Spleen (tissue), 11 donors: ENCODE results near the gene ZNF70. TPM values are rescaled to one million over a fixed set of nuclear protein-coding genes. Genes with fewer than 3 reads are reported as not detected.

Source experiments
- DNase-seq: peaks from one replicate; pipeline ENCODE4 v3.0.0-alpha.2; 2020
- H3K27ac ChIP-seq, 8 donors: fragments of 200-600 bp; sonication (generic) in 7 of 8; 1 replicate in 4 of 8; 2 replicates in 4 of 8; pipeline versions ENCODE4 v1.5.0 to v1.8.0; 2016 to 2021; ENCODE audit warnings: inconsistent platforms in 4 of 8, mild to moderate bottlenecking in 4 of 8, moderate library complexity in 1 of 8
- H3K27me3 ChIP-seq, 7 donors: fragments of 200-600 bp; sonication (generic) in 6 of 7; replicated peaks in 1 of 7; 1 replicate in 4 of 7; 2 replicates in 3 of 7; pipeline versions ENCODE4 v1.5.0 to v1.8.0; 2016 to 2021; ENCODE audit warnings: inconsistent platforms in 3 of 7, mild to moderate bottlenecking in 1 of 7
- H3K36me3 ChIP-seq, 6 donors: fragments of 200-600 bp; sonication (generic) in 5 of 6; 1 replicate in 4 of 6; 2 replicates in 2 of 6; pipeline versions ENCODE4 v1.5.0 to v1.8.0; 2016 to 2021; ENCODE audit warnings: inconsistent platforms in 2 of 6
- H3K4me1 ChIP-seq, 6 donors: fragments of 200-600 bp; sonication (generic) in 5 of 6; 1 replicate in 3 of 6; 2 replicates in 3 of 6; pipeline versions ENCODE4 v1.5.0 to v1.8.0; 2016 to 2021; ENCODE audit warnings: inconsistent platforms in 3 of 6
- H3K4me3 ChIP-seq, 8 donors: fragments of 200-600 bp; sonication (generic) in 7 of 8; 1 replicate in 4 of 8; 2 replicates in 4 of 8; pipeline versions ENCODE4 v1.5.0 to v1.8.0; 2016 to 2021; ENCODE audit warnings: inconsistent platforms in 4 of 8, mild to moderate bottlenecking in 4 of 8, moderate library complexity in 2 of 8
- H3K9me3 ChIP-seq, 8 donors: fragments of 200-600 bp; sonication (generic) in 7 of 8; 1 replicate in 4 of 8; 2 replicates in 4 of 8; pipeline versions ENCODE4 v1.5.0 to v1.8.0; 2016 to 2021; ENCODE audit warnings: inconsistent platforms in 4 of 8
- CTCF ChIP-seq, 11 experiments: fragments of 200-600 bp in 7 of 11; fragments of 450-650 bp in 4 of 11; sonication (generic) in 4 of 11; IDR thresholded peaks in 8 of 11; conservative IDR thresholded peaks in 3 of 11; 1 replicate in 7 of 11; 2 replicates in 4 of 11; pipeline versions ENCODE4 v1.4.0 to v1.8.0; 2016 to 2021; ENCODE audit warnings: antibody characterized with exemption in 11 of 11, inconsistent platforms in 4 of 11, mild to moderate bottlenecking in 1 of 11
- POLR2A ChIP-seq, 3 donors: fragments of 450-650 bp; IDR thresholded peaks; one replicate each; pipeline ENCODE4 v1.5.1; 2017; ENCODE audit warnings: antibody characterized with exemption in 3 of 3, mild to moderate bottlenecking in 1 of 3
- POLR2AphosphoS5 ChIP-seq, 3 donors: sonication (generic); formaldehyde crosslinking; IDR thresholded peaks; one replicate each; pipeline ENCODE4 v1.5.1; 2017; ENCODE audit warnings: antibody characterized with exemption in 3 of 3
- WGBS, 5 donors: extraction: QIAGEN DNeasy Blood & Tissue Kit in 3 of 5; methylation state at CpG; one replicate each; pipeline versions ENCODE4 v1.1.5 to v1.1.7; 2013 to 2018; 5-methylcytosine and 5-hydroxymethylcytosine counted together
- intact Hi-C: fragments of 100-400 bp; cut with DNase I; formaldehyde crosslinking; loops from one replicate; pipeline ENCODE4 v1.15.0; 2023; ENCODE audit warnings: low total_unique reads
- polyA plus RNA-seq, 3 donors: library from polyadenylated mRNA; stranded (reverse); fragments of 200-250 nt; gene quantifications; one replicate each; pipeline ENCODE4 v1.2.1, GENCODE V29; 2013
- total RNA-seq, 7 donors: library from RNA; depleted of rRNA in 3 of 7; stranded (reverse); fragments of >200 nt in 3 of 7; fragmentation: NEBNext Ultra II Directional in 4 of 7; extraction: Animal tissue kit (Norgen Biotek cat#: 25700) in 4 of 7; gene quantifications; one replicate each; pipeline versions ENCODE4 v1.1.0 to v1.2.1, GENCODE V29; 2016 to 2021
- donor health status: healthy with polysubstance abuse.
- donor health status: DM: no; HTN: no; CAD: no; lungs with moderate emphysema.
- donor health status: DM: no; HTN: no; CAD: no.
- donor health status: Bipolar disorder and iron deficiency.
- donor health status: healthy.
- donor health status: DM: no; HTN: no; CAD: no.
- donor health status: DM: yes; HTN: yes; CAD: no.

ZNF70 gene
- total and polyA plus RNA-seq, 10 donors = 0.55 to 7.4 (median 5.6) TPM

GRCh38 chr22:23690713-23691112 is 60.2 kb downstream of the ZNF70 start, which contains the start of gene RGL4:
Gene RGL4, plus strand, starts transcription at chr22:23691013. Its CDS starts 1,018 bp downstream, at chr22:23692031.
- no peak within 1 kb of the TSS for H3K4me3 ChIP-seq
- WGBS, 5 donors = 92 to 97% (median 96%) methylated on average over 5 of the region's 5 CpGs
- intact Hi-C loops = no loop called here
- no peak within 1 kb of the TSS for H3K27ac ChIP-seq
- H3K27me3 ChIP-seq = no peaks in the 10 kb centered on the region
- H3K4me1 ChIP-seq = peaks cover 2 to 12% (median 9%) of the 10 kb centered on the region in 6 donors
- H3K36me3 ChIP-seq = peaks cover 0 to 92% (median 31%) of the 10 kb centered on the region in 6 donors
- TF ChIP-seq CTCF (IDR thresholded peaks at IDR 0.05 in 8 of 11, conservative IDR thresholded peaks at IDR 0.05 in 3 of 11) = no peak
- DNase-seq = no peak
- no peaks in the 10 kb centered on the region for H3K9me3 ChIP-seq

GRCh38 chr22:23689414-23689813 is 61.5 kb downstream of the ZNF70 start:
- no peak overlapping the region for H3K27ac ChIP-seq
- 84 to 93% (median 90%) methylated on average over 7 of the region's 7 CpGs for WGBS, 5 donors
- intact Hi-C loops = no loop called here
- H3K4me1 ChIP-seq = no peaks in the 10 kb centered on the region
- H3K36me3 ChIP-seq = peaks cover 0 to 79% (median 24%) of the 10 kb centered on the region in 6 donors
- DNase-seq = no peak
- H3K4me3 ChIP-seq = no peak overlapping the region
- no peaks in the 10 kb centered on the region for H3K9me3 ChIP-seq
- no peaks in the 10 kb centered on the region for H3K27me3 ChIP-seq
- TF ChIP-seq POLR2AphosphoS5 (IDR thresholded peaks at IDR 0.05) (no peak), CTCF (IDR thresholded peaks at IDR 0.05 in 8 of 11, conservative IDR thresholded peaks at IDR 0.05 in 3 of 11) (no peak), POLR2A (IDR thresholded peaks at IDR 0.05) (no peak)

Other genes with a start within 250 kb of the ZNF70 start
- gene IGLL1, start 170.8 kb downstream of the ZNF70 start, total RNA-seq = not detected
- gene IGLL1, start 170.8 kb downstream of the ZNF70 start, polyA plus RNA-seq = under 1 TPM in 1 of 3 donors, not detected in 2; 0.26 TPM
- gene DRICH1, start 118.8 kb downstream of the ZNF70 start, total RNA-seq = 1 to 10 TPM in 3 of 7 donors, under 1 TPM in 1, not detected in 3; 0.44 to 2.5 (median 2.2) TPM
- 1 to 10 TPM in 2 of 3 donors, under 1 TPM in 1; 0.29 to 2.2 (median 1.6) TPM for gene DRICH1, start 118.8 kb downstream of the ZNF70 start, polyA plus RNA-seq
- 10 to 100 TPM in 6 of 7 donors, 1 to 10 TPM in 1; 9.6 to 46.6 (median 23.0) TPM for gene RGL4, start 60.1 kb downstream of the ZNF70 start, total RNA-seq
- gene RGL4, start 60.1 kb downstream of the ZNF70 start, polyA plus RNA-seq = 10 to 100 TPM; 10.5 to 19.5 (median 15.7) TPM
- 100 to 1,000 TPM in 1 of 7 donors, 10 to 100 TPM in 6; 24.9 to 103 (median 49.5) TPM for gene VPREB3, start 3.3 kb upstream of the ZNF70 start, total RNA-seq
- 100 to 1,000 TPM; 315 to 472 (median 377) TPM for gene VPREB3, start 3.3 kb upstream of the ZNF70 start, polyA plus RNA-seq
- gene C22orf15, start 11.9 kb upstream of the ZNF70 start, total RNA-seq = under 1 TPM in 4 of 7 donors, not detected in 3; 0.44 to 0.97 (median 0.76) TPM
- 1 to 10 TPM in 1 of 3 donors, under 1 TPM in 2; 0.29 to 1.4 (median 0.59) TPM for gene C22orf15, start 11.9 kb upstream of the ZNF70 start, polyA plus RNA-seq
- 100 to 1,000 TPM in 1 of 7 donors, 10 to 100 TPM in 6; 16.8 to 101 (median 83.4) TPM for gene CHCHD10, start 16.9 kb upstream of the ZNF70 start, total RNA-seq
- gene CHCHD10, start 16.9 kb upstream of the ZNF70 start, polyA plus RNA-seq = 100 to 1,000 TPM; 117 to 189 (median 167) TPM
- 10 to 100 TPM in 1 of 7 donors, 1 to 10 TPM in 5, under 1 TPM in 1; 0.66 to 11.0 (median 3.3) TPM for gene MMP11, start 21.7 kb upstream of the ZNF70 start, total RNA-seq
- 1 to 10 TPM; 4.4 to 6.8 (median 4.7) TPM for gene MMP11, start 21.7 kb upstream of the ZNF70 start, polyA plus RNA-seq
- gene SMARCB1, start 35.9 kb upstream of the ZNF70 start, total RNA-seq = 100 to 1,000 TPM in 2 of 7 donors, 10 to 100 TPM in 5; 72.8 to 166 (median 84.6) TPM
- 100 to 1,000 TPM in 1 of 3 donors, 10 to 100 TPM in 2; 64.2 to 100 (median 86.9) TPM for gene SMARCB1, start 35.9 kb upstream of the ZNF70 start, polyA plus RNA-seq
- gene DERL3, start 87.9 kb upstream of the ZNF70 start, total RNA-seq = 10 to 100 TPM; 10.2 to 62.8 (median 30.4) TPM
- gene DERL3, start 87.9 kb upstream of the ZNF70 start, polyA plus RNA-seq = 10 to 100 TPM; 16.1 to 18.8 (median 17.9) TPM
- 10 to 100 TPM; 12.0 to 21.7 (median 16.9) TPM for gene SLC2A11, start 106.8 kb upstream of the ZNF70 start, total RNA-seq
- gene SLC2A11, start 106.8 kb upstream of the ZNF70 start, polyA plus RNA-seq = 10 to 100 TPM; 15.6 to 23.5 (median 16.2) TPM
- gene MIF, start 143.3 kb upstream of the ZNF70 start, total RNA-seq = 100 to 1,000 TPM; 168 to 346 (median 211) TPM
- 100 to 1,000 TPM; 421 to 580 (median 501) TPM for gene MIF, start 143.3 kb upstream of the ZNF70 start, polyA plus RNA-seq
- 10 to 100 TPM in 1 of 7 donors, 1 to 10 TPM in 6; 2.0 to 11.6 (median 3.7) TPM for gene GSTT2B, start 210.1 kb upstream of the ZNF70 start, total RNA-seq
- 10 to 100 TPM in 1 of 3 donors, 1 to 10 TPM in 2; 4.7 to 11.6 (median 6.6) TPM for gene GSTT2B, start 210.1 kb upstream of the ZNF70 start, polyA plus RNA-seq
- 1 to 10 TPM in 6 of 7 donors, not detected in 1; 2.3 to 5.0 (median 2.3) TPM for gene DDTL, start 215.8 kb upstream of the ZNF70 start, total RNA-seq
- 1 to 10 TPM; 1.0 to 3.0 (median 1.5) TPM for gene DDTL, start 215.8 kb upstream of the ZNF70 start, polyA plus RNA-seq
- 100 to 1,000 TPM in 1 of 7 donors, 10 to 100 TPM in 6; 63.4 to 112 (median 67.8) TPM for gene DDT, start 223.3 kb upstream of the ZNF70 start, total RNA-seq
- gene DDT, start 223.3 kb upstream of the ZNF70 start, polyA plus RNA-seq = 100 to 1,000 TPM; 138 to 224 (median 154) TPM
- gene GSTT2, start 229.0 kb upstream of the ZNF70 start, total RNA-seq = under 1 TPM in 2 of 7 donors, not detected in 5; 0.44 to 0.95 TPM
- gene GSTT2, start 229.0 kb upstream of the ZNF70 start, polyA plus RNA-seq = 1 to 10 TPM in 1 of 3 donors, under 1 TPM in 2; 0.16 to 1.3 (median 0.41) TPM